Upper lobe of right lung (tissue), 1 donor: ENCODE data around the gene SLC18A2. TPM values are rescaled to one million over a fixed set of nuclear protein-coding genes. Genes with fewer than 3 reads are reported as not detected.

ENCODE experiments used
- ATAC-seq: fragments of 200-7000 bp; cut with Tn5 transposase; one replicate; pipeline ENCODE4 v1.9.1; 2020; ENCODE audit warnings: mild to moderate bottlenecking, moderate library complexity
- DNase-seq: peaks from one replicate; pipeline ENCODE4 v3.0.0-alpha.2; 2020
- H3K27ac ChIP-seq: fragments of 200-600 bp; one replicate; pipeline ENCODE4 v1.8.0; 2022
- H3K27me3 ChIP-seq: fragments of 200-600 bp; one replicate; pipeline ENCODE4 v1.8.0; 2022; ENCODE audit warnings: mild to moderate bottlenecking
- H3K36me3 ChIP-seq: fragments of 200-600 bp; one replicate; pipeline ENCODE4 v1.8.0; 2022
- H3K4me1 ChIP-seq: fragments of 200-600 bp; one replicate; pipeline ENCODE4 v1.8.0; 2022
- H3K4me3 ChIP-seq: fragments of 200-600 bp; one replicate; pipeline ENCODE4 v1.8.0; 2022; ENCODE audit warnings: mild to moderate bottlenecking
- H3K9me3 ChIP-seq: fragments of 200-600 bp; one replicate; pipeline ENCODE4 v1.8.0; 2022
- intact Hi-C: fragments of 100-400 bp; cut with DNase I; formaldehyde crosslinking; loops from one replicate; pipeline ENCODE4 v1.11.0; 2022
- total RNA-seq: library from RNA; stranded (reverse); fragmentation: NEBNext Ultra II Directional; extraction: Animal tissue kit (Norgen Biotek cat#: 25700); gene quantifications from one replicate; pipeline ENCODE4 v1.2.1, GENCODE V29; 2021
- TF ChIP-seq, protein P1 (sequence below): fragments of 200-600 bp; IDR thresholded peaks from one replicate; pipeline ENCODE4 v1.8.0; 2022; ENCODE audit warnings: antibody characterized with exemption
- donor health status: DM: no; HTN: yes; CAD: no; lungs with severe emphysema.

The SLC18A2 gene
- total RNA-seq, 1 donor from 2014 or later: 5.2 TPM

- TF ChIP-seq, protein P1, sequence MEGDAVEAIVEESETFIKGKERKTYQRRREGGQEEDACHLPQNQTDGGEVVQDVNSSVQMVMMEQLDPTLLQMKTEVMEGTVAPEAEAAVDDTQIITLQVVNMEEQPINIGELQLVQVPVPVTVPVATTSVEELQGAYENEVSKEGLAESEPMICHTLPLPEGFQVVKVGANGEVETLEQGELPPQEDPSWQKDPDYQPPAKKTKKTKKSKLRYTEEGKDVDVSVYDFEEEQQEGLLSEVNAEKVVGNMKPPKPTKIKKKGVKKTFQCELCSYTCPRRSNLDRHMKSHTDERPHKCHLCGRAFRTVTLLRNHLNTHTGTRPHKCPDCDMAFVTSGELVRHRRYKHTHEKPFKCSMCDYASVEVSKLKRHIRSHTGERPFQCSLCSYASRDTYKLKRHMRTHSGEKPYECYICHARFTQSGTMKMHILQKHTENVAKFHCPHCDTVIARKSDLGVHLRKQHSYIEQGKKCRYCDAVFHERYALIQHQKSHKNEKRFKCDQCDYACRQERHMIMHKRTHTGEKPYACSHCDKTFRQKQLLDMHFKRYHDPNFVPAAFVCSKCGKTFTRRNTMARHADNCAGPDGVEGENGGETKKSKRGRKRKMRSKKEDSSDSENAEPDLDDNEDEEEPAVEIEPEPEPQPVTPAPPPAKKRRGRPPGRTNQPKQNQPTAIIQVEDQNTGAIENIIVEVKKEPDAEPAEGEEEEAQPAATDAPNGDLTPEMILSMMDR: no peak
- no peaks in the 10 kb centered on the region for H3K36me3 ChIP-seq
- no peaks in the 10 kb centered on the region for H3K9me3 ChIP-seq
- ATAC-seq (peak; percentile 41), DNase-seq (no peak)
- peaks cover 13% of the 10 kb centered on the region for H3K4me1 ChIP-seq
- H3K4me3 ChIP-seq: peak overlapping the region; percentile 44
- intact Hi-C loops: no loop called here
- peaks cover 26% of the 10 kb centered on the region for H3K27me3 ChIP-seq
- H3K27ac ChIP-seq: no peak overlapping the region
These were observed 23.6 kb upstream of the SLC18A2 start for GRCh38 chr10:117217196-117217761.

GRCh38 chr10:117218654-117219053 lies 22.3 kb upstream of the SLC18A2 start:
- TF ChIP-seq, protein P1: no peak
- ATAC-seq (no peak), DNase-seq (peak; percentile 20)
- Histone ChIP-seq H3K27ac (no peak overlapping the region), H3K36me3 (no peaks in the 10 kb centered on the region), H3K9me3 (no peaks in the 10 kb centered on the region), H3K4me1 (peaks cover 13% of the 10 kb centered on the region), H3K4me3 (no peak overlapping the region), H3K27me3 (peaks cover 26% of the 10 kb centered on the region)
- intact Hi-C loops: no loop called here

GRCh38 chr10:117221156-117221711 lies 19.7 kb upstream of the SLC18A2 start:
- H3K36me3 ChIP-seq: no peaks in the 10 kb centered on the region
- intact Hi-C loops: loop anchor here (10.0 kb wide), 1 partner anchor 244 kb away; no protein-coding TSS in a partner anchor
- H3K4me1 ChIP-seq: peaks cover 13% of the 10 kb centered on the region
- peak; percentile 12 for DNase-seq
- ATAC-seq: no peak
- H3K4me3 ChIP-seq: no peak overlapping the region
- TF ChIP-seq, protein P1: no peak
- H3K9me3 ChIP-seq: no peaks in the 10 kb centered on the region
- no peak overlapping the region for H3K27ac ChIP-seq
- H3K27me3 ChIP-seq: peaks cover 17% of the 10 kb centered on the region

GRCh38 chr10:117222552-117222951 lies 18.4 kb upstream of the SLC18A2 start:
- peak; percentile 52 for DNase-seq
- no peak overlapping the region for H3K4me3 ChIP-seq
- H3K4me1 ChIP-seq: peaks cover under 1% of the 10 kb centered on the region
- ATAC-seq: no peak
- no peak overlapping the region for H3K27ac ChIP-seq
- H3K9me3 ChIP-seq: no peaks in the 10 kb centered on the region
- TF ChIP-seq, protein P1: no peak
- H3K27me3 ChIP-seq: peaks cover 7% of the 10 kb centered on the region
- no peaks in the 10 kb centered on the region for H3K36me3 ChIP-seq
- intact Hi-C loops: loop anchor here (10.0 kb wide), 1 partner anchor 242 kb away; no protein-coding TSS in a partner anchor

DNA sequence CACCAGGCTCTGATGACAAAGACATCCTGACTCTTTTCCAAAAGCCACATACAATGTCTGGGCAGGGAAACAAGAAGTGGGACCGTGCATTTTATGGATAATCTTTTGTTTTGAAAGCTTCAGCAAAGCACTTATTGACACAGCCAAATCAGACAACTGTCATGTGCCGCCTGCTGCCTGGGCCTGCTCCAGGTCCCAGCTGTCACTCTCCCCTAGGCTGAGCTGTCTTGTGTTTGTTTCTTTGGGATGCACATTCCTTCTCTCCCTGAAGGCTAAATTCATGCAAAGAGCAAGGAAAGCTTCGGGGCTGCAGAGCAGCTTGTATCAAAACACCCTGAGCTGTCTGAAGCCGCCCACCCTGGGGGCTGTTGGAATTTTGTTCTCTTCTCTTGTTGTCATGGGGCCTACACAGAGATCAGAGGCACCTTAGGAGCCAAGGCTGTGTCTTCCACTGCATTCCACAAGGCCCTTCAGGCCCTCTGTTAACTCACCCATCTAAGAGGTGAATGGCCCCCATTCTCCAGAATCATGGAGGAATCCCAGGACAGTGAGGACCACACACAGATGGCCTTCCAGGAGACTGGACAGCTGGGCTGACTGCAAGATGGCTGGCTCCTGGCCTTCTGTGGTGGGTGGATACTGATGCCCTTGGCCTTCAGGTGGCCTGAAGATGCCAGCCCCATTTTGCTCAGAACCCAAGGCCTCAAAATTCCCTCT lies 17.8 kb upstream of the SLC18A2 start:
- intact Hi-C loops: loop anchor here (10.0 kb wide), 1 partner anchor 242 kb away; no protein-coding TSS in a partner anchor
- no peak overlapping the region for H3K4me3 ChIP-seq
- H3K36me3 ChIP-seq: no peaks in the 10 kb centered on the region
- DNase-seq: no peak
- no peaks in the 10 kb centered on the region for H3K4me1 ChIP-seq
- H3K27me3 ChIP-seq: peaks cover 4% of the 10 kb centered on the region
- TF ChIP-seq, protein P1: no peak
- no peak overlapping the region for H3K27ac ChIP-seq
- H3K9me3 ChIP-seq: no peaks in the 10 kb centered on the region
- ATAC-seq: no peak
